Measurements from ENCODE around the gene MYMK. TPM values are rescaled to one million over a fixed set of nuclear protein-coding genes. Genes with fewer than 3 reads are reported as not detected.

Gene MYMK
- total RNA-seq, 4 donors from 2014 or later = not detected

GRCh38 chr9:133476036-133476931 lies 48.5 kb downstream of the MYMK start:
- H3K27ac ChIP-seq = no peak overlapping the region
- H3K36me3 ChIP-seq = no peaks in the 10 kb centered on the region
- peaks cover 0 to 29% (median 0%) of the 10 kb centered on the region in 4 donors for H3K27me3 ChIP-seq
- 73 to 74% methylated on average over 10 to 21 of the region's 27 CpGs for WGBS, 2 donors
- no peak overlapping the region for H3K4me3 ChIP-seq
- TF ChIP-seq POLR2A (IDR thresholded peaks at IDR 0.05) (no peak), CTCF (IDR thresholded peaks at IDR 0.05) (no peak)
- peaks cover 12 to 25% (median 16%) of the 10 kb centered on the region in 3 donors for H3K4me1 ChIP-seq
- no peak for DNase-seq
- intact Hi-C loops (cut with DNase I) = no loop called here
- no peaks in the 10 kb centered on the region for H3K9me3 ChIP-seq

- H3K4me3 ChIP-seq = no peak overlapping the region
- peaks cover 12 to 25% (median 16%) of the 10 kb centered on the region in 3 donors for H3K4me1 ChIP-seq
- H3K27ac ChIP-seq = no peak overlapping the region
- H3K27me3 ChIP-seq = peaks cover 0 to 26% (median 0%) of the 10 kb centered on the region in 4 donors
- no peak for DNase-seq
- no peaks in the 10 kb centered on the region for H3K36me3 ChIP-seq
- H3K9me3 ChIP-seq = no peaks in the 10 kb centered on the region
- intact Hi-C loops (cut with DNase I) = no loop called here
- 69 to 86% methylated on average over 3 to 12 of the region's 27 CpGs for WGBS, 2 donors
- TF ChIP-seq CTCF (IDR thresholded peaks at IDR 0.05) = no peak
- no peak for TF ChIP-seq POLR2A (IDR thresholded peaks at IDR 0.05)
Observed at GRCh38 chr9:133475292-133476012, 49.3 kb downstream of the MYMK start.

- Histone ChIP-seq H3K4me3 (no peak overlapping the region), H3K27me3 (peaks cover 0 to 20% (median 0%) of the 10 kb centered on the region in 4 donors), H3K9me3 (no peaks in the 10 kb centered on the region), H3K27ac (no peak overlapping the region), H3K4me1 (peaks cover 12 to 23% (median 15%) of the 10 kb centered on the region in 3 donors), H3K36me3 (no peaks in the 10 kb centered on the region)
- TF ChIP-seq POLR2A (IDR thresholded peaks at IDR 0.05) = no peak
- TF ChIP-seq CTCF (IDR thresholded peaks at IDR 0.05) = no peak
- intact Hi-C loops (cut with DNase I) = no loop called here
- no peak for DNase-seq
- WGBS, 2 donors = 85 to 100% methylated on average over 1 to 6 of the region's 20 CpGs
Observed at GRCh38 chr9:133474853-133475252, 49.9 kb downstream of the MYMK start.

GRCh38 chr9:133474215-133474614 lies 50.5 kb downstream of the MYMK start:
- 0 to 53% methylated on average over 1 to 2 of the region's 5 CpGs for WGBS, 2 donors
- Histone ChIP-seq H3K27ac (no peak overlapping the region), H3K4me3 (no peak overlapping the region), H3K27me3 (peaks cover 0 to 14% (median 0%) of the 10 kb centered on the region in 4 donors), H3K4me1 (peaks cover 8 to 16% (median 10%) of the 10 kb centered on the region in 3 donors), H3K36me3 (peaks cover 0 to 3% (median 0%) of the 10 kb centered on the region in 3 donors), H3K9me3 (no peaks in the 10 kb centered on the region)
- intact Hi-C loops (cut with DNase I) = no loop called here
- DNase-seq = no peak
- no peak for TF ChIP-seq CTCF (IDR thresholded peaks at IDR 0.05)
- TF ChIP-seq POLR2A (IDR thresholded peaks at IDR 0.05) = no peak

- TF ChIP-seq POLR2A (IDR thresholded peaks at IDR 0.05) (no peak), CTCF (IDR thresholded peaks at IDR 0.05) (no peak)
- intact Hi-C loops (cut with DNase I) = no loop called here
- Histone ChIP-seq H3K27ac (no peak overlapping the region), H3K4me3 (no peak overlapping the region), H3K36me3 (peaks cover 0 to 7% (median 0%) of the 10 kb centered on the region in 3 donors), H3K9me3 (no peaks in the 10 kb centered on the region), H3K27me3 (peaks cover 0 to 9% (median 0%) of the 10 kb centered on the region in 4 donors), H3K4me1 (peaks cover 5 to 12% (median 5%) of the 10 kb centered on the region in 3 donors)
- DNase-seq = no peak
- 20% methylated on average over 1 of the region's 20 CpGs; no CpG with 5 or more reads in 1 of the 2 donors for WGBS, 2 donors
Observed at GRCh38 chr9:133473743-133474142, 51.0 kb downstream of the MYMK start.

All from esophagus squamous epithelium (tissue), 5 donors.